Liver (tissue), 9 donors: Measurements from ENCODE around the gene NPC2. TPM values are rescaled to one million over a fixed set of nuclear protein-coding genes. Genes with fewer than 3 reads are reported as not detected.
"Not testable (repeated sequence)": the region's sequence is repeated elsewhere in the genome, so short reads cannot be mapped to it uniquely, and the experiment has no call there.

Source experiments
- DNase-seq: peaks from one replicate; pipeline ENCODE4 v3.0.0-alpha.2; 2017; ENCODE audit warnings: low spot score
- H3K27ac ChIP-seq, 2 donors: one replicate each; pipeline ENCODE4 v1.7.0; 2013; ENCODE audit warnings: inconsistent platforms in 2 of 2, low read length in 2 of 2, control low read depth in 1 of 2, low read depth in 1 of 2, mild to moderate bottlenecking in 1 of 2
- H3K27me3 ChIP-seq, 4 donors: one replicate each; pipeline versions ENCODE4 v1.6.1 to v1.7.0; 2013; ENCODE audit warnings: low read length in 3 of 4, inconsistent platforms in 1 of 4, mild to moderate bottlenecking in 1 of 4, moderate library complexity in 1 of 4; ENCODE audit not compliant: control insufficient read depth in 4 of 4, insufficient read depth in 4 of 4
- H3K36me3 ChIP-seq, 4 donors: one replicate each; pipeline versions ENCODE4 v1.6.1 to v1.7.0; 2013; ENCODE audit warnings: low read length in 3 of 4, mild to moderate bottlenecking in 3 of 4, low read depth in 1 of 4, moderate library complexity in 1 of 4; ENCODE audit not compliant: control insufficient read depth in 4 of 4, insufficient read depth in 3 of 4
- H3K4me1 ChIP-seq, 4 donors: one replicate each; pipeline versions ENCODE4 v1.6.1 to v1.7.0; 2013; ENCODE audit warnings: low read length in 3 of 4, mild to moderate bottlenecking in 3 of 4, moderate library complexity in 1 of 4; ENCODE audit not compliant: control insufficient read depth in 4 of 4, insufficient read depth in 4 of 4
- H3K4me3 ChIP-seq, 3 donors: one replicate each; pipeline versions ENCODE4 v1.6.1 to v1.7.0; 2013; ENCODE audit warnings: low read length in 3 of 3, control low read depth in 1 of 3, low read depth in 1 of 3, mild to moderate bottlenecking in 1 of 3
- H3K9ac ChIP-seq, 2 donors: one replicate each; pipeline ENCODE4 v1.7.0; 2013; ENCODE audit warnings: low read length in 2 of 2, mild to moderate bottlenecking in 2 of 2, moderate library complexity in 2 of 2, control low read depth in 1 of 2, low read depth in 1 of 2
- H3K9me3 ChIP-seq, 4 donors: one replicate each; pipeline versions ENCODE4 v1.6.1 to v1.7.0; 2013; ENCODE audit warnings: low read length in 3 of 4; ENCODE audit not compliant: control insufficient read depth in 4 of 4
- EGR1 ChIP-seq, 2 donors: IDR thresholded peaks; 2 replicates each; pipeline ENCODE4 v1.6.1; 2016 to 2018; ENCODE audit warnings: antibody characterized with exemption in 2 of 2, low read depth in 2 of 2
- FOXA1 ChIP-seq: IDR thresholded peaks from 2 replicates; pipeline ENCODE4 v1.6.1; 2016; ENCODE audit warnings: antibody characterized with exemption
- FOXA2 ChIP-seq: IDR thresholded peaks from 2 replicates; pipeline ENCODE4 v1.6.1; 2016; ENCODE audit warnings: antibody characterized with exemption
- GABPA ChIP-seq, 2 donors: IDR thresholded peaks in 1 of 2; conservative IDR thresholded peaks in 1 of 2; 2 replicates each; pipeline ENCODE4 v1.6.1; 2016; ENCODE audit warnings: antibody characterized with exemption in 2 of 2, mild to moderate bottlenecking in 1 of 2, moderate library complexity in 1 of 2
- HNF4A ChIP-seq, 2 donors: conservative IDR thresholded peaks; 2 replicates each; pipeline ENCODE4 v1.6.1; 2016; ENCODE audit warnings: antibody characterized with exemption in 2 of 2, mild to moderate bottlenecking in 2 of 2
- HNF4G ChIP-seq: IDR thresholded peaks from 2 replicates; pipeline ENCODE4 v1.6.1; 2016; ENCODE audit warnings: antibody characterized with exemption
- JUND ChIP-seq, 2 donors: IDR thresholded peaks; 2 replicates each; pipeline ENCODE4 v1.6.1; 2016; ENCODE audit warnings: antibody characterized with exemption in 2 of 2
- NR2F2 ChIP-seq: IDR thresholded peaks from 2 replicates; pipeline ENCODE4 v1.6.1; 2016; ENCODE audit warnings: antibody characterized with exemption
- RAD21 ChIP-seq, 2 donors: IDR thresholded peaks; 2 replicates each; pipeline ENCODE4 v1.6.1; 2016; ENCODE audit warnings: antibody characterized with exemption in 2 of 2, mild to moderate bottlenecking in 2 of 2
- RXRA ChIP-seq, 2 donors: IDR thresholded peaks; 2 replicates each; pipeline ENCODE4 v1.6.1; 2017 to 2018; ENCODE audit warnings: antibody characterized with exemption in 2 of 2, mild to moderate bottlenecking in 1 of 2
- SP1 ChIP-seq: IDR thresholded peaks from 2 replicates; pipeline ENCODE4 v1.6.1; 2018; ENCODE audit warnings: antibody characterized with exemption, mild to moderate bottlenecking
- TAF1 ChIP-seq: conservative IDR thresholded peaks from 2 replicates; pipeline ENCODE4 v1.6.1; 2016; ENCODE audit warnings: antibody characterized with exemption, mild to moderate bottlenecking
- YY1 ChIP-seq: IDR thresholded peaks from 2 replicates; pipeline ENCODE4 v1.6.1; 2016; ENCODE audit warnings: antibody characterized with exemption, mild to moderate bottlenecking
- WGBS: extraction: QIAGEN DNeasy Blood & Tissue Kit; methylation state at CpG from one replicate; pipeline ENCODE4 v1.1.7; 2013; 5-methylcytosine and 5-hydroxymethylcytosine counted together
- polyA plus RNA-seq, 2 donors: library from polyadenylated mRNA; stranded (reverse) in 1 of 2; unstranded in 1 of 2; fragments of 200-250 nt in 1 of 2; fragments of >200 nt in 1 of 2; fragmentation: Nextera tagmentation in 1 of 2; extraction: Ambion mirVana in 1 of 2; gene quantifications; one replicate each; pipeline versions ENCODE4 v1.2.1 to v1.2.3, GENCODE V29; 2013 to 2015
- total RNA-seq, 2 donors: library from RNA; depleted of rRNA; stranded (reverse); fragments of >200 nt; gene quantifications; one replicate each; pipeline ENCODE4 v1.2.3, GENCODE V29; 2014
- TF ChIP-seq, protein P1 (sequence below): IDR thresholded peaks from 2 replicates; pipeline ENCODE4 v1.6.1; 2016; ENCODE audit warnings: antibody characterized with exemption
- TF ChIP-seq, protein P2 (sequence below): IDR thresholded peaks from 2 replicates; pipeline ENCODE4 v1.6.1; 2016; ENCODE audit warnings: antibody characterized with exemption, mild to moderate bottlenecking
- TF ChIP-seq, protein P3 (sequence below): IDR thresholded peaks from 2 replicates; pipeline ENCODE4 v1.6.1; 2016; ENCODE audit warnings: antibody characterized with exemption
- TF ChIP-seq, protein P4 (sequence below): IDR thresholded peaks from 2 replicates; pipeline ENCODE4 v1.6.1; 2016; ENCODE audit warnings: antibody characterized with exemption
- TF ChIP-seq, protein P5 (sequence below): fragments of 150-350 bp; IDR thresholded peaks from 2 replicates; pipeline ENCODE4 v1.5.1; 2017; ENCODE audit warnings: improper control_type of control experiment, low read depth, low read length; ENCODE audit not compliant: missing input control
- donor health status: healthy.
- donor health status: healthy.
- donor health status: healthy.
- donor health status: healthy.
- donor health status: healthy.

Gene NPC2
- total and polyA plus RNA-seq, 4 donors: 69.7 to 133 (median 105) TPM

DNA sequence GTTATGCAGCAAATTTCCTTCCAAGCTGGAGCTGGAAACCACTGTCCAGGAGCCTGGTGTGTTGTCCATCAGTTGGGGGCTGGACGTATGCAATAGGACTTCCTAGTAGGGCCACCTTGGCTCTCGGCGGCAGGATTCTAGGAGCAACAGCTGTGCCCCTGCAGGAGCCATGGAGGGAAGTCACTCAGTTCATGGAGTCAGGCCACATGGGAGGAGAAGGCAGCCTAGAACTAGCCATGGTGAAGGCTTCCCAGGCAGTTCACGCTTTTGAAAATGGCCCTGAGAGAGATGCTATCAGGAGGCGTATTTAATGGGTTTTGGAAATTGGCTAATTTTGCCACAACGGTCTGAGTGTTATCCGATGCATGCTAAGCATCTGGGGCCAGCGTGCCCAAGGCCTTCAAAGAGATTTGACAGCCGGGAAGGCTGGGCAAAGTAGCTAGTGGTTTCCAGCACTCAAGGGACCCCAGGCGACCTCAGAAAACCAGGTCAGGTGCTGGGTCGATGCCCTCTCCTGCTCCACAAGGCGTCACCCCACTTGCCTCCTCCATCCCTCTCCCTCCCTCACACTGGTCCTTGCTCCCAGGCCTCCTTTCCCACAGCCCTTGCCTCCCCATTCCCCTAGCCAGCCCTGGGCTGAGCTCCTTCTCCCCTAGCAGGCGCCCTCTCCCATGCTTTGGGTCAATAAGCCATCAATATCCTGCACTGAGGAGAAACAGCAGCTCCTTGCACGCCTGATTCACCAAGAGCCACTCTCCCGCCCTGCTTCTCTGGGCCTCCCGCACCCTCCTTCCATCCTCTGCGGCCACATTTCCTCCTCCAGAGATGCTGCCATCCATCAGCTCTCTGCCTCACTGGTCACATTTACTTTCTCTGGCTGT is 36.2 kb downstream of the NPC2 start:
- Histone ChIP-seq H3K27ac (no peak overlapping the region), H3K4me1 (no peaks in the 10 kb centered on the region), H3K9ac (no peak overlapping the region), H3K36me3 (no peaks in the 10 kb centered on the region), H3K27me3 (no peaks in the 10 kb centered on the region), H3K4me3 (no peak overlapping the region), H3K9me3 (no peaks in the 10 kb centered on the region)
- DNase-seq: no peak
- TF ChIP-seq, protein P1, sequence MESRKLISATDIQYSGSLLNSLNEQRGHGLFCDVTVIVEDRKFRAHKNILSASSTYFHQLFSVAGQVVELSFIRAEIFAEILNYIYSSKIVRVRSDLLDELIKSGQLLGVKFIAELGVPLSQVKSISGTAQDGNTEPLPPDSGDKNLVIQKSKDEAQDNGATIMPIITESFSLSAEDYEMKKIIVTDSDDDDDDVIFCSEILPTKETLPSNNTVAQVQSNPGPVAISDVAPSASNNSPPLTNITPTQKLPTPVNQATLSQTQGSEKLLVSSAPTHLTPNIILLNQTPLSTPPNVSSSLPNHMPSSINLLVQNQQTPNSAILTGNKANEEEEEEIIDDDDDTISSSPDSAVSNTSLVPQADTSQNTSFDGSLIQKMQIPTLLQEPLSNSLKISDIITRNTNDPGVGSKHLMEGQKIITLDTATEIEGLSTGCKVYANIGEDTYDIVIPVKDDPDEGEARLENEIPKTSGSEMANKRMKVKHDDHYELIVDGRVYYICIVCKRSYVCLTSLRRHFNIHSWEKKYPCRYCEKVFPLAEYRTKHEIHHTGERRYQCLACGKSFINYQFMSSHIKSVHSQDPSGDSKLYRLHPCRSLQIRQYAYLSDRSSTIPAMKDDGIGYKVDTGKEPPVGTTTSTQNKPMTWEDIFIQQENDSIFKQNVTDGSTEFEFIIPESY: no peak
- no peak for TF ChIP-seq HNF4A (conservative IDR thresholded peaks at IDR 0.05)
- TF ChIP-seq, protein P2, sequence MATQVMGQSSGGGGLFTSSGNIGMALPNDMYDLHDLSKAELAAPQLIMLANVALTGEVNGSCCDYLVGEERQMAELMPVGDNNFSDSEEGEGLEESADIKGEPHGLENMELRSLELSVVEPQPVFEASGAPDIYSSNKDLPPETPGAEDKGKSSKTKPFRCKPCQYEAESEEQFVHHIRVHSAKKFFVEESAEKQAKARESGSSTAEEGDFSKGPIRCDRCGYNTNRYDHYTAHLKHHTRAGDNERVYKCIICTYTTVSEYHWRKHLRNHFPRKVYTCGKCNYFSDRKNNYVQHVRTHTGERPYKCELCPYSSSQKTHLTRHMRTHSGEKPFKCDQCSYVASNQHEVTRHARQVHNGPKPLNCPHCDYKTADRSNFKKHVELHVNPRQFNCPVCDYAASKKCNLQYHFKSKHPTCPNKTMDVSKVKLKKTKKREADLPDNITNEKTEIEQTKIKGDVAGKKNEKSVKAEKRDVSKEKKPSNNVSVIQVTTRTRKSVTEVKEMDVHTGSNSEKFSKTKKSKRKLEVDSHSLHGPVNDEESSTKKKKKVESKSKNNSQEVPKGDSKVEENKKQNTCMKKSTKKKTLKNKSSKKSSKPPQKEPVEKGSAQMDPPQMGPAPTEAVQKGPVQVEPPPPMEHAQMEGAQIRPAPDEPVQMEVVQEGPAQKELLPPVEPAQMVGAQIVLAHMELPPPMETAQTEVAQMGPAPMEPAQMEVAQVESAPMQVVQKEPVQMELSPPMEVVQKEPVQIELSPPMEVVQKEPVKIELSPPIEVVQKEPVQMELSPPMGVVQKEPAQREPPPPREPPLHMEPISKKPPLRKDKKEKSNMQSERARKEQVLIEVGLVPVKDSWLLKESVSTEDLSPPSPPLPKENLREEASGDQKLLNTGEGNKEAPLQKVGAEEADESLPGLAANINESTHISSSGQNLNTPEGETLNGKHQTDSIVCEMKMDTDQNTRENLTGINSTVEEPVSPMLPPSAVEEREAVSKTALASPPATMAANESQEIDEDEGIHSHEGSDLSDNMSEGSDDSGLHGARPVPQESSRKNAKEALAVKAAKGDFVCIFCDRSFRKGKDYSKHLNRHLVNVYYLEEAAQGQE: no peak
- TF ChIP-seq EGR1 (IDR thresholded peaks at IDR 0.05; ENCODE audit: low read depth in 2 of 2): no peak
- no peak for TF ChIP-seq FOXA2
- TF ChIP-seq RAD21 (IDR thresholded peaks at IDR 0.05): no peak
- TF ChIP-seq HNF4G: no peak
- TF ChIP-seq YY1: no peak
- no peak for TF ChIP-seq JUND (IDR thresholded peaks at IDR 0.05)
- TF ChIP-seq, protein P3, sequence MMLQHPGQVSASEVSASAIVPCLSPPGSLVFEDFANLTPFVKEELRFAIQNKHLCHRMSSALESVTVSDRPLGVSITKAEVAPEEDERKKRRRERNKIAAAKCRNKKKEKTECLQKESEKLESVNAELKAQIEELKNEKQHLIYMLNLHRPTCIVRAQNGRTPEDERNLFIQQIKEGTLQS: no peak
- no peak for TF ChIP-seq GABPA (IDR thresholded peaks at IDR 0.05 in 1 of 2, conservative IDR thresholded peaks at IDR 0.05 in 1 of 2)
- no peak for TF ChIP-seq NR2F2
- TF ChIP-seq FOXA1: no peak
- TF ChIP-seq SP1: no peak
- TF ChIP-seq, protein P4, sequence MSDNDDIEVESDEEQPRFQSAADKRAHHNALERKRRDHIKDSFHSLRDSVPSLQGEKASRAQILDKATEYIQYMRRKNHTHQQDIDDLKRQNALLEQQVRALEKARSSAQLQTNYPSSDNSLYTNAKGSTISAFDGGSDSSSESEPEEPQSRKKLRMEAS: no peak
- no peak for TF ChIP-seq RXRA (IDR thresholded peaks at IDR 0.05)
- no peak for TF ChIP-seq TAF1
- TF ChIP-seq, protein P5, sequence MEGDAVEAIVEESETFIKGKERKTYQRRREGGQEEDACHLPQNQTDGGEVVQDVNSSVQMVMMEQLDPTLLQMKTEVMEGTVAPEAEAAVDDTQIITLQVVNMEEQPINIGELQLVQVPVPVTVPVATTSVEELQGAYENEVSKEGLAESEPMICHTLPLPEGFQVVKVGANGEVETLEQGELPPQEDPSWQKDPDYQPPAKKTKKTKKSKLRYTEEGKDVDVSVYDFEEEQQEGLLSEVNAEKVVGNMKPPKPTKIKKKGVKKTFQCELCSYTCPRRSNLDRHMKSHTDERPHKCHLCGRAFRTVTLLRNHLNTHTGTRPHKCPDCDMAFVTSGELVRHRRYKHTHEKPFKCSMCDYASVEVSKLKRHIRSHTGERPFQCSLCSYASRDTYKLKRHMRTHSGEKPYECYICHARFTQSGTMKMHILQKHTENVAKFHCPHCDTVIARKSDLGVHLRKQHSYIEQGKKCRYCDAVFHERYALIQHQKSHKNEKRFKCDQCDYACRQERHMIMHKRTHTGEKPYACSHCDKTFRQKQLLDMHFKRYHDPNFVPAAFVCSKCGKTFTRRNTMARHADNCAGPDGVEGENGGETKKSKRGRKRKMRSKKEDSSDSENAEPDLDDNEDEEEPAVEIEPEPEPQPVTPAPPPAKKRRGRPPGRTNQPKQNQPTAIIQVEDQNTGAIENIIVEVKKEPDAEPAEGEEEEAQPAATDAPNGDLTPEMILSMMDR: no peak
- 83% methylated on average over 17 of the region's 17 CpGs for WGBS

DNA sequence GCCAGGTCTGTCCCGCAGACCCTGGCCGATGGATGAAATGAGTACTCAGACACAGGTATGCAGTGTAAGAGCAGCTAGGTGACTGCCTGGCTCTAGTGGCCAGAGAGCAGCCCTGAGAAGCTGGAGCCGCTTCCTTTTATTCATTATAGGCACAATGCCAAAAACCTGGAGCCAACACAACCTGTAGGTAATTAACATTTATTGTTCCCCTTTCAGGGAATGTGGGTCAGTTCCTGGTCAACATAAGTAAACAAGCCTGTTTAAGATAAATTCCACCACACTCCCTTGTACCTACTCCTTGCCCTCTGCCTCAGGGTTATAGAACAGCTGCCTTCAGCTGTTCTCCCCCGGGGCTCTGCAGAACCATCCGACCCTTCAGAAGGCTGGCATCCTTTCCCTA is 38.7 kb downstream of the NPC2 start:
- H3K9ac ChIP-seq, H3K4me3 ChIP-seq, H3K27me3 ChIP-seq, H3K9me3 ChIP-seq, H3K27ac ChIP-seq, DNase-seq, H3K4me1 ChIP-seq, H3K36me3 ChIP-seq: not testable (repeated sequence)
- 84% methylated on average over 5 of the region's 5 CpGs for WGBS
